Measurements from ENCODE around the gene OXSR1.

Gene OXSR1

GRCh38 chr3:38171622-38172021 is 6.3 kb downstream of the OXSR1 start:
- Histone ChIP-seq H3K4me1 (ENCODE audit: insufficient read depth, low read length) (peaks cover 51% of the 10 kb centered on the region), H3K9me3 (ENCODE audit: insufficient read depth, low read length, severe bottlenecking) (no peaks in the 10 kb centered on the region), H4K20me1 (ENCODE audit: insufficient read depth, low read length) (peaks cover 59% of the 10 kb centered on the region), H3K36me3 (ENCODE audit: insufficient read depth, low read length) (no peaks in the 10 kb centered on the region), H3K4me3 (ENCODE audit: low read depth in 1 of 2, low read length in 2 of 2) (no peak overlapping the region), H3K4me2 (ENCODE audit: insufficient read depth, low read length) (no peak overlapping the region), H3K79me2 (ENCODE audit: insufficient read depth, low read length) (peaks cover 100% of the 10 kb centered on the region), H3K27me3 (ENCODE audit: insufficient read depth, low read length, poor library complexity) (no peaks in the 10 kb centered on the region), H2AFZ (ENCODE audit: low read depth, low read length) (no peak overlapping the region), H3K9ac (ENCODE audit: low read depth, low read length) (no peak overlapping the region), H3K27ac (ENCODE audit: low read length) (no peak overlapping the region)
- ATAC-seq (ENCODE audit: insufficient read depth, low read depth) (no peak), DNase-seq (no peak)
- TF ChIP-seq, protein P1, sequence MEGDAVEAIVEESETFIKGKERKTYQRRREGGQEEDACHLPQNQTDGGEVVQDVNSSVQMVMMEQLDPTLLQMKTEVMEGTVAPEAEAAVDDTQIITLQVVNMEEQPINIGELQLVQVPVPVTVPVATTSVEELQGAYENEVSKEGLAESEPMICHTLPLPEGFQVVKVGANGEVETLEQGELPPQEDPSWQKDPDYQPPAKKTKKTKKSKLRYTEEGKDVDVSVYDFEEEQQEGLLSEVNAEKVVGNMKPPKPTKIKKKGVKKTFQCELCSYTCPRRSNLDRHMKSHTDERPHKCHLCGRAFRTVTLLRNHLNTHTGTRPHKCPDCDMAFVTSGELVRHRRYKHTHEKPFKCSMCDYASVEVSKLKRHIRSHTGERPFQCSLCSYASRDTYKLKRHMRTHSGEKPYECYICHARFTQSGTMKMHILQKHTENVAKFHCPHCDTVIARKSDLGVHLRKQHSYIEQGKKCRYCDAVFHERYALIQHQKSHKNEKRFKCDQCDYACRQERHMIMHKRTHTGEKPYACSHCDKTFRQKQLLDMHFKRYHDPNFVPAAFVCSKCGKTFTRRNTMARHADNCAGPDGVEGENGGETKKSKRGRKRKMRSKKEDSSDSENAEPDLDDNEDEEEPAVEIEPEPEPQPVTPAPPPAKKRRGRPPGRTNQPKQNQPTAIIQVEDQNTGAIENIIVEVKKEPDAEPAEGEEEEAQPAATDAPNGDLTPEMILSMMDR (IDR thresholded peaks at IDR 0.05; ENCODE audit: borderline replicate concordance, extremely low read depth, low read length, poor library complexity, severe bottlenecking), result no peak
- TF ChIP-seq EZH2 (IDR thresholded peaks at IDR 0.05; ENCODE audit: borderline replicate concordance, low read depth, low read length, severe bottlenecking), result no peak

DNA sequence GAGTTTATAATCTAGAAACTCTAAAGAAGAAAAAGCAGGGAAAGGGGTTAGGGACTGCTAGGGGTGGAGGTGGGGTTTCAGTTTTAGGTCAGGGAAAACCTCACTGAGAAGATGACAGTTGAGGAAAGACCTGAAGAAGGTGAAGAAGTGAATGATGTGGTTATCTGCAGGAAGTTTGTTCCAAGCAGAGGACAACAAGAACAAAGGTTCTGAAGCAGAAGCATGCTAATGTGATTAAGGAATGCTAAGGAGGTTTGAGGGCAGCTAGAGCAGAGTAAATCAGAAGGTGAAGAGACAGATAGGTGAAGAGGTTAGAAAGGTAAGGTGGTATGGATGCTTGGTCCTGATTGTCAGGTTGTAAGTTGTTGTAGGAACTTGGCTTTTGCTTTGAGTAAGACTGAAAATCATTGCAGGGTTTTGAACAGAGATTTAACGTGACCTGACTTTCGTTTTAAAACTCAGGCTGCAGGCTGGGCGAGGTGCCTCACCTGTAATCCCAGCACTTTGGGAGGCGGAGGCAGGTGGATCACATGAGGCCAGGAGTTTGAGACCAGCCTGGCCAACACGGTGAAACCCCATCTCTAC is 8.6 kb downstream of the OXSR1 start:
- Histone ChIP-seq H3K4me2 (ENCODE audit: insufficient read depth, low read length) (no peak overlapping the region), H3K27ac (ENCODE audit: low read length) (no peak overlapping the region), H3K9me3 (ENCODE audit: insufficient read depth, low read length, severe bottlenecking) (no peaks in the 10 kb centered on the region), H2AFZ (ENCODE audit: low read depth, low read length) (no peak overlapping the region), H4K20me1 (ENCODE audit: insufficient read depth, low read length) (peaks cover 64% of the 10 kb centered on the region), H3K79me2 (ENCODE audit: insufficient read depth, low read length) (peaks cover 100% of the 10 kb centered on the region), H3K27me3 (ENCODE audit: insufficient read depth, low read length, poor library complexity) (no peaks in the 10 kb centered on the region), H3K4me3 (ENCODE audit: low read depth in 1 of 2, low read length in 2 of 2) (no peak overlapping the region), H3K4me1 (ENCODE audit: insufficient read depth, low read length) (peaks cover 31% of the 10 kb centered on the region), H3K9ac (ENCODE audit: low read depth, low read length) (no peak overlapping the region), H3K36me3 (ENCODE audit: insufficient read depth, low read length) (no peaks in the 10 kb centered on the region; the same call in 1 of the 2 replicates)
- TF ChIP-seq EZH2 (IDR thresholded peaks at IDR 0.05; ENCODE audit: borderline replicate concordance, low read depth, low read length, severe bottlenecking), result no peak
- TF ChIP-seq, protein P1 (IDR thresholded peaks at IDR 0.05; ENCODE audit: borderline replicate concordance, extremely low read depth, low read length, poor library complexity, severe bottlenecking), result no peak
- peak; percentile 73 for ATAC-seq (ENCODE audit: insufficient read depth, low read depth)
- DNase-seq, result no peak

- DNase-seq, result no peak
- Histone ChIP-seq H3K79me2 (ENCODE audit: insufficient read depth, low read length) (peaks cover 99% of the 10 kb centered on the region), H3K4me2 (ENCODE audit: insufficient read depth, low read length) (no peak overlapping the region), H3K4me1 (ENCODE audit: insufficient read depth, low read length) (peaks cover 19% of the 10 kb centered on the region), H4K20me1 (ENCODE audit: insufficient read depth, low read length) (peaks cover 66% of the 10 kb centered on the region), H3K36me3 (ENCODE audit: insufficient read depth, low read length) (peaks cover 3% of the 10 kb centered on the region; the same call in 1 of the 2 replicates), H2AFZ (ENCODE audit: low read depth, low read length) (no peak overlapping the region), H3K9ac (ENCODE audit: low read depth, low read length) (no peak overlapping the region), H3K27ac (ENCODE audit: low read length) (no peak overlapping the region), H3K4me3 (ENCODE audit: low read depth in 1 of 2, low read length in 2 of 2) (no peak overlapping the region), H3K9me3 (ENCODE audit: insufficient read depth, low read length, severe bottlenecking) (no peaks in the 10 kb centered on the region), H3K27me3 (ENCODE audit: insufficient read depth, low read length, poor library complexity) (no peaks in the 10 kb centered on the region)
- TF ChIP-seq, protein P1 (IDR thresholded peaks at IDR 0.05; ENCODE audit: borderline replicate concordance, extremely low read depth, low read length, poor library complexity, severe bottlenecking), result no peak
- no peak for ATAC-seq (ENCODE audit: insufficient read depth, low read depth)
Observed at GRCh38 chr3:38177181-38177580, 11.8 kb downstream of the OXSR1 start.
